GM12801 (cell line): ENCODE measurements around the gene LAMA5.

Source experiments
- TF ChIP-seq, protein P1 (sequence below): IDR thresholded peaks from one replicate; pipeline ENCODE4 v1.5.1; 2011; ENCODE audit warnings: control low read depth; ENCODE audit not compliant: insufficient read length; ENCODE audit errors: extremely low read depth

Gene LAMA5

DNA sequence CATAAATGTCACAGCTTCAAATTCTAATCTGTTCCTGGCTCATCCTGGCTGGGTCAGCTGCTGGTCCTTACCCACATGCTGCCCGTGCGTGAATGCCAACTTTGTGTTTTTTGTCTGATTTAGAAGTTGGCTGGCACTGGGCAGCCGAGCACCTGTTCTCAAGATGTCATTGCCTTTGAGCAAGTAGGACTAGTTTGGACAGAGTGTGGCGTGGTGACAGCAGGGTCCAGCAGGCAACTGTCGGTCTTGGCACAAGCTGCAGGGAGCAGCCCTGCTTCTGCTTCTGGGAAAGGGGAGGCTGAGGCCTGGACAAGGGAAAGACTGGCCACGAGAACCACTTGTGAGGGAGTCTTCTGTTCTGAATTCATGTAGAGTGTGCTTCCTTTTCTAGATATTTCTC is 90.7 kb downstream of the LAMA5 start:
- TF ChIP-seq, protein P1, sequence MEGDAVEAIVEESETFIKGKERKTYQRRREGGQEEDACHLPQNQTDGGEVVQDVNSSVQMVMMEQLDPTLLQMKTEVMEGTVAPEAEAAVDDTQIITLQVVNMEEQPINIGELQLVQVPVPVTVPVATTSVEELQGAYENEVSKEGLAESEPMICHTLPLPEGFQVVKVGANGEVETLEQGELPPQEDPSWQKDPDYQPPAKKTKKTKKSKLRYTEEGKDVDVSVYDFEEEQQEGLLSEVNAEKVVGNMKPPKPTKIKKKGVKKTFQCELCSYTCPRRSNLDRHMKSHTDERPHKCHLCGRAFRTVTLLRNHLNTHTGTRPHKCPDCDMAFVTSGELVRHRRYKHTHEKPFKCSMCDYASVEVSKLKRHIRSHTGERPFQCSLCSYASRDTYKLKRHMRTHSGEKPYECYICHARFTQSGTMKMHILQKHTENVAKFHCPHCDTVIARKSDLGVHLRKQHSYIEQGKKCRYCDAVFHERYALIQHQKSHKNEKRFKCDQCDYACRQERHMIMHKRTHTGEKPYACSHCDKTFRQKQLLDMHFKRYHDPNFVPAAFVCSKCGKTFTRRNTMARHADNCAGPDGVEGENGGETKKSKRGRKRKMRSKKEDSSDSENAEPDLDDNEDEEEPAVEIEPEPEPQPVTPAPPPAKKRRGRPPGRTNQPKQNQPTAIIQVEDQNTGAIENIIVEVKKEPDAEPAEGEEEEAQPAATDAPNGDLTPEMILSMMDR, result no peak

DNA sequence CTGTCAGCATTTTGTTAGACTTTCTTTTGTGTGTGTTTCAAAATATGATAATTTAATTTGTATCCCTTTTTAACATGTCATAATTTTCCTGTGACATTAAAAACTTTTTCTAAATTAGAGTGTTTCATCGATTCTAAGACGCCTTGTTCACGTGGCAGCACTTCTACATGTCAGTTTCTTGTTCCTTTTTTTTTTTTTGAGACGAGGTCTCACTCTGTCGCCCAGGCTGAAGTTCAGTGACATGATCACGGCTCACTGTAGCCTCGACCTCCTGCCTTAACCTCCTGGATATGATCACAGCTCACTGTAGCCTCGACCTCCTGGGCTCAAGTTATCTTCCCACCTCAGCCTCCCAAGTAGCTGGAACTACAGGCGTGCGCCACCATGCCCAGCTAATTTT is 91.9 kb downstream of the LAMA5 start:
- TF ChIP-seq, protein P1, result no peak

DNA sequence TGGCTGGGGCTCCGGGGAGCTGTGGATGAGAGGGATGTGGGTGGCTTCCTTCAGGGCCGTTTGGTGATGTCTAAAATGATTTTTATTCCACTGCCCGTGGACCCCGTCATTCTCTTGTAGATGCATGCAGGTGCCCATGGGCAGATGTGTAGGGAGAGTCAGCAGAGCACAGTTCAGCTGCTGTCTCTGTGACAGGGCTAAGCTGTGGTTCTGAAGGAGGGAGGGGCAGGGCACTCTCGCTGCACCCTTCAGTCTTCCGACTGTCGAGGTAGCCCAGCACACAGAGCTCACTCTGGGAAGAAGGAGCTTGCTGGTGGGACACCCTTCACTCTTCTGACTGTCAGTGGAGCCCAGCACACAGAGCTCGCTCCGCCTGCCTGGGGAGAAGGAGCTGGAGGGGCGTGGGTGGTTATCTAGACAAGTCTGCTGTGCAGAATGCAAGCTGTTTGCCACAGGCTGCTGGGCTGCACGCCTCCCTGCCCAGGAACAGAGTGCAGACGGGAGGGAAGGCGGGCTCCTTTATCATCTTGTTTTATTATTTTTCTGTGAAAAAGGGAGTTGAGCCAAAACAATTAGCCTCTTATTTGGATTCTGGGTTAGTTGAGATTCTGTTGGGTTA is 92.7 kb downstream of the LAMA5 start:
- TF ChIP-seq, protein P1, result no peak

DNA sequence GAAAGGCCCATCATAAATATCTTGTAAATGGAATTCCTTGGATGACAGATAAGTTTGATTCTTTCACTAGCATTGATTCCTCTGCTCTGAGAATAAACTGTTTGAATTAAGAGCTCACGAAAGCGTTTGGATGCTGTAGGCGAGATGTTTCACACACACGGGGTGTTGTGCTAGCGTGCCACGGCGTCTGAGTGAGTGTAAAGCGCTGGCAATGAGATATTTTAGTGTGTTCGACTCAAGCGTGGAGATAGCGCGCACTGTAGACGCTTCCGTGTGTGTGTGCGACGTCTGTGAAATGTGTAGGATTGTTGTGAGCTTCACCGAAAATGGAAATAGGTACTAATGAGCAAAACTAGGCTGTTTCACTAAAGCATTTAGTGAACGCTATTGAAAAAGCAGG is 93.7 kb downstream of the LAMA5 start:
- TF ChIP-seq, protein P1, result no peak

DNA sequence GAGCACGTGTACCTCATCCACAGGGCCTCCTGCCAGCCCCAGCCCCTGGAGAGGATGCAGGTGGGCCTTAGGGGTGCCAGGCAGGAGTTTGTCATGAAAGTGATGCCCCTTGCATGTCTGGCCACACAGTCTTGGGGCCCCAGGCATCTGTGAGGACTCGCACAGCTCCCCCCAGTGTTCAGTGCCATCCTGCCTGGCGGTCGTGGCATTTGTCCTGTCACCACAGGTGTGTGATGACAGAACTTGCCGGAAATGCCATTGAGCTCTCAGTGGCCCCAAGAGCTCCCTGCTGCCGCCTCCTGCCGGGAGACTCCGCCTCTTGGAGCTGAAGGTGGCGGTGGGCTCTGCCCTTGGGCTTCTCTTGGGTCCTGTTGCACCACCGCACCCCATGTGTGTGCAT is 94.9 kb downstream of the LAMA5 start:
- TF ChIP-seq, protein P1, result no peak

DNA sequence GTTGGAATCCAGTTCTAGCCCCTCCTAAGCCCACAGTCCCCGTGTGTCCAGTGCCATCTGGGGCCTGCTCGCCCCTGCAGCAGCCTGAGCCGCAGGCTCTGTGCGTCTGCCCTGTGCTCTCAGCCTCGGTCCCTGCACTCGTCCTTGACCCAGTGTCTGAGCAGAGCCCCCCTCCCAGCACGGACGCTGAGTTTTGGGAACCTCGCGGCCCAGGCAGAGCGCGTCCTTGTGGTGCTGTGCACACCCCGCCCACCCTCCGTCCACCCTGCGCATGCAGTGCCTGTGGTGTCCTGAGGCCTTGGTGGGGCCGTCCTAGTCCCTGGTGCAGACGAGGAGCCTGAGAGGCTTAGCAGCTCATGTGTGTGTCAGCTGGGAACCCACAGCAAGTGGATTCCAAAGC is 97.2 kb downstream of the LAMA5 start:
- TF ChIP-seq, protein P1, result no peak

DNA sequence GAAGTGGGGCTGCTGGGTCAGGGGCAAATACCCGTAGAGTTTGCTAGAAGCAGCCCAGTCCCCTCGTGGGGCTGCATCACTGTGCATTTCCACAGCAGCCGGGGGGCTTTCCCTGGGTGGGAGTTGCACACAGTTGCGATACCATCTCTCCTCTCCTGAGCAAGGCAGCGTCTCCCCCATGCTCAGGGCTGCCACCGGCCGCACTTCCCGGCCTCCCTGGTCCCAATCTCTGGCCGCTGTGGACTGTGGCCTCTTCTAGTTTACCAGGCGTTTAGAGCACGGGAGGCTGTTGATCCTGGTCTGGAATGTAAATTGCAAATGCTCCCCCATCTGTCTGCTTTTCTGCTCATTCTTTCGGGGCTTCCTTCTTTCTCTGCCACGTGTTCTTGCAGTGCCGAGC is 97.7 kb downstream of the LAMA5 start:
- TF ChIP-seq, protein P1, result no peak

DNA sequence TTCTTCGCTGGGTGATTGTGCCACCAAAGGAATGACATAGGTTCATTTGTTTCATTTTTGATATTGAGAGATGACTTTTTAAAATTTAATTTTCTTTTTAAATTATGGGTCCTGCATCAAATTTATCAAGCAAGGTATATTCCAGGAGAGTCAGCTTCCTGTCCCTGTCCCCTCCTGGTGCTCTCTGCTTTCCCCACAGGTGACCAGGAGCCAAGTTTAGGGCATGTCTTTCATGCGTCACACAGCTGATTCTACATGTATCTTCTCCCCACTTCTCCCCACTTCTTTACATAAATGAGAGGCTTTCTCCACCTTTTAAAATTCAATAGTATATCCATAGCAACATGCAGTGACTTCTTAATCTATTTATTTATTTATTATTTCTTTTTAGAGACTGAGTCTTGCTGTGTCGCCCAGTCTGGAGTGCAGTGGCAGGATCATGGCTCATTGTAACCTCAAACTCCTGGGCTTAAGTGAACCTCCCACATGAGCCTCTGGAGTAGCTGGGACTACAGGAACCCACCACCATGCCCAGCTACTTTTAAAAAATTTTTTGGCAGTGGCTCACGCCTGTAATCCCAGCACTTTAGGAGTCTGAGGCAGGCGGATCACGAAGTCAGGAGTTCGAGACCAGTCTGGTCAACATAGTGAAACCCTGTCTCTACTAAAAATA is 98.7 kb downstream of the LAMA5 start:
- TF ChIP-seq, protein P1, result no peak
